GM21367 (cell line): ENCODE measurements around the gene ITGA11.

Experiments used
- ATAC-seq: cut with Tn5 transposase; IDR thresholded peaks from one replicate; pipeline ENCODE4 v1.9.1; 2021; ENCODE audit not compliant: unreplicated experiment

The ITGA11 gene

DNA sequence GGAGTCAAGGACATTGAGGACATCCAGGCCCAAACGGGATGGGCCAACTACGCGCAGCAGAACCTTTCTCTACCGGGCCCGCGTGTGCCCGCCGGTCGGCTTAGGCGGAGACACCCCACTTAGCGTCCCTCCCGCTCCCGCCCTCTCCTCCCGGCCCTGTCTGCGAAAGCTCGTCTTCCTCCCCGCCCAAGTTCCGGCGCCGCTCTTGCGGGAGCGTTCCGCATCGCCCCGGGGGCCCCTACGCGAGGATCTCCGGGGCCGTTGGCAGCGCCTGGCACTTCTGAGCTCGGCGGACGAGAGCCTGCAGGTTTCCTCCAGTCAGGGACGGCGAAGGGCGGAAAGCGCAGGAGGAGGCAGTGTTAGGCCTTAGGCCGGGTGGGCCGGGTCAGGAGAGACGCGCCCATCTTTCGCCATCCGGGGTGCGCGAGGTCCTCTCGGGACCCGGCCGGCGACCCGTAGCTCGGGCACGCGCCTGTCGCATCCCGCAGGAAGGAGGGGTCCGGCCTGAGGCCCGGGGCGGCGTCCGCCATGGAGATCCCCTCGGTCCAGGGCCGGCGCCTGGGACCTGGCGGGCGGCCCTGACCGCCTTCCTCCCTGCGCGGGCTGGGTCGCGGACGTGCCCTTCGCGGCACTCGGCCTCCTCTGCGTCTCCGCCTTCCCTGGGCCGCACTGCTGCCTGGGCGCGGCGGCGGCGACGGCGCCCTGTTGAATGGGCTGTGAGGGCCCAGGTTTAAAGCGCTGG, 154.2 kb downstream of the ITGA11 start, which contains the start of gene FEM1B:
Gene FEM1B, plus strand, starts transcription at position 143 of the 742 bp plus-strand sequence. CDS start 673 bp downstream, outside the sequence.
- ATAC-seq, result peak; percentile 69

DNA sequence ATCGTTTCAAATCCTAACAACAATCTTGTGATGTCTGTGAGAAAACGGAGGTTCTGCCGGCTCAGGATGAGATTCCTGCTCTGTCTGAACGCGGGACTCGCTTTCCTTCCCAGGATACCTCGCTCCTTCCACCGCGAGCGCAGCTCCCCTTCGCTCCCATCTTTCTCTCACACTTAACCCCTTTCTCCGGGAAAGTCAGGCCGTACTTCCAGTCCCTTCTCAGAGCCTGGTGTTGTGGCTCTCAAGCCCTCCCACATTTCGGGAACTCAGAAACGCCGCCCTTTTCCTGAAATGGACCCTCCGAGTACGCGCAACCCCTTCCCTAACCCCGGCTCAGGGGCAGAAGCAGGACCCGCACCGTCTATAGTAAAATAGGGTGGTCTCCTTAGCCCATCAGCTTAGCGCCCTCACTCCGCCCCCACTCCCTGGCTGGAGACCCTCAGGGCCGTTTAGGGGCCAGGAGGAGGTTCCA, 154.8 kb downstream of the ITGA11 start:
- ATAC-seq, result no peak

DNA sequence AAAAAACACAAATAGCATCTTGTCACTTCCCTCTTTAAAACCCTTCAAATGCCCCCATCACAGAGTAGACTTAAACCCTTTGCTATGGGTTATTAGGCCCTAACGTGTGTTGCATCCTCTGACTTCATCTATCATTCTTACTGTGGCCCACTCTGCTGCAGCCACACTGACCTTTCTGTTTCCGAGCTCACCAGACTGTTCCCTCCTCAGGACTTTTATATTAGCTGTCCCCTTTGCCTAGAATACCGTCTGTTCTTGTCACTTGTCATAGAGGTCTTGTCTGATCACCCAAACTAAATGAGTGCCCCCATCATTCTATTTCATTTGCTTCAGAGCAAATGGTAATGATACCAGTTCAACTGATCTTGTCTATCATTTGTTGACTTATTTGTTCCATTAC, 155.3 kb downstream of the ITGA11 start:
- ATAC-seq, result no peak

DNA sequence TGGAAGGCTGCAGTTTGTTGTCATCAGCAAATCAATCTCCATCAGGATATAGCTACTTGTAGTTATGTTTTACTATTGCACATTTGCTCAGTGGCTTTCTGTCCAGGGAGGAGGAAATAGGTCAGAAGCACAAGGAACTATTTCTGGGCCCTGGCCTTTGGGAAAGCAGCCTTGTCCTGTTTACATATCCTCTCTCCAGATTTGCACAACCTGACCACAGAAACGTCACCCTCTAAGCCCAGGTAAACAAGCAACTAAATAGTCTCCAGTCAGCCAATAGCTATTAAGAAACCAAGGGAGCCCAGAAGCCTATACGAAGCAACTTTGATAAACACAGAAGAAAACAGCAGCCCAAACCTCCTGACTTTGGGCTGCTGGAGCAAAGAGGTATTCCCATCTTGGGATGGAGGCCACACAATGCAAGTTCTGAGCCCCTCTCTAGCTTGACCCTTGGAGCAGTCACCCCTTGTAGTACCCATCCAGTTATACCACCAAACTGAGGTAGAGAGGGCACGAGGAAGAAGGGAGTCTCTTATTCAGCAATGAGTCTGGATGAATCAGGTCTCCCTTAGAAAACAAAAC, 156.7 kb downstream of the ITGA11 start:
- no peak for ATAC-seq

DNA sequence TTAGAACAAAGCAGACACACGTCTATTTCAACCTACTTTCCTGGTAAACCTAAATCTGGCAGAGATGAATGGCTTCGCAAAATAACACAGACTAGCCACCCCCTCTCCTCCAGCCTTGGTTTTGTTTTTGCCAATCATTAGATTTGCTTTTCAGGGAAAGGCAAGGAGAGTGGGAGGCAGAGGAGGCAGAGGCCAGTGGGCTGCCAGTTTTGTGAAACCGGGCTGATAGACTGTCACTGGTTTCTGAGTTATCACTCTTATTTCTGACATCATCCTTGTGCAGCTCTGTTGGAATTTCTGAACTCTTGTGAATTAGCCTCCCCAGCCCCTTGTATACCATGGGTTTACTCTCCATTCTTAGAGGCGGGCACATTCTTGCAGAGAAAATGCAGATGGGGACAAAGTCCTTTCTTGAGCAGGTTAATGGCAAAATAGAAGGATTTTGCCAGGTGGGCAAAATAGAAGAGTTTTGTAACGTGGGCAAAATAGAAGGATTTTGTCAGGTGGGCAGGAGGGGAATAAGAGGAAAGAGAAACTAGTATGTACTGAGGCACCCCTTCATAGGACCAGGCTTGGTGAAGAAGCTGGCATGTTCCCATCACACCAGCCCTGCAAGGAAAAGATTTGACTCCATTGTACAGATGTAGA, 157.6 kb downstream of the ITGA11 start:
- no peak for ATAC-seq

DNA sequence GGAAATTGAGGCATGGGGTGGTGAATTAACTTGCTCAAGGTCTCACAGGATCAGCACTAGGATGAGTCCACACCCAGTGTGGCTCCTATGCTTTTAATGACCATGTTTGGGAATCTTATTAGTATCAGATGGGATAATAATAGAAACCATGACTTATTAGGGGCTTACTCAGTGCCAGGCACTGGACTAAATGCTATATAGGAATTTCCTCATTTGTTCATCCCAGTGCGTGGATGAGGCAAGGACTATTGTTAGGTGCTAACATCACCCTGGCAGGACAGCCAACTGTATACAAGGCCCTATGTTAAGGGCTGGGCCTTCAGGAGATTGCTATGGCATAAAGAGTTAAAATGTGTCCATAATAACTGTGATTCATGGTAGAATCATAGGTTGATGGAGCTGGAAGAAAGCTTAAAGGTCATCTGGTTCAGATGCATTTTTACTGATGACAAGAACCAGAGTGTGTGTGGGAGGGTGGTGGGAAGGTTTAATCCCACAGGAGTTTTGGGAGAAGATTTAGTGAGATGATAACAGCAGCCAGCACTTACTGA, 159.2 kb downstream of the ITGA11 start:
- ATAC-seq, result no peak

DNA sequence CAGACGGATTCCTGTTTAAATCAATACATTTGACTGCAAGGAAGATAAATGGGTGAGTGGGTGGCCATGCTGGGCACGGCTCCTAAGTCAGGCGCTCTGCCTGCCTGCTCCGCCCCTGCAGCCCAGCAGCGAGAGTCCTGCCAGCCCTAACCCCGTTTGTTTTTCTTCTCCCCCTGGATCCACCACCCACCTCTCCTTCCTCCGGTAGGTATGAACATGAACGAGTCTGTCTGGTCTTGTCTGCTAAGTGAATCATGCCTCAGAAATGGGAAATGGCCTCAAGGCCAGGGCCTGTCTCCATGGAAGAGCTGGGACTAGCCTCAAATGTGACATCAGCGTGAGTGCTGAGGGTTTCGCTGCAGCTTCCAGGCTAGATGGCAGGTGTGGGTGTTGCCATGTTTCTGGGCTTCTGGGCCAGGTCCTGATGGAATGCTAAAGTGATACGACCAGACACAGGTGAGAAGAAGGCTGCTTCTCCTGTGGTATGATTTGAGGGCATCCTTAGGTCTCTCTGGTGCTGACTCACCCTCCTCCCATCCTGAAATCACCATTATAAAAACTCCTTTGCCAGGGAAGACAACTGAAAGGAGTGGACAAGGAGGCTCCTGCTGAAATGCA, 160.0 kb downstream of the ITGA11 start:
- no peak for ATAC-seq

DNA sequence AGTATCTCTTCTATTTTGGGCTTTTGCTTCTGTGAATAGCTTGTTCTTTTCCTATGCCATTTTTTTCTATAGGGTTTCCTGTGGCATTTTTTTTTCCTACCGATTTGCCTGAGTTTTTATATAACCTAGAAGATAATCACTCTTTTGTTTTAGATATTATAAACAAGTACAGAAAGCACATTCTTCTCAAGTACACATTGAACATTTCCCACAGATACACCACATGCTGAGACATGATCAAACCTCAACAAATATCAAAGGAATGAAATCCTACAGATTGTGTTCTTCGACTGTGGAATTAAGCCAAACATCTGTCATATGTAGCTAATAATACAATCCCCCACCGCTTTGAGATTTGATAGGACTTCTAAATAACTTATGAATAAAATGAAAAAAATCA, 163.6 kb downstream of the ITGA11 start:
- no peak for ATAC-seq

DNA sequence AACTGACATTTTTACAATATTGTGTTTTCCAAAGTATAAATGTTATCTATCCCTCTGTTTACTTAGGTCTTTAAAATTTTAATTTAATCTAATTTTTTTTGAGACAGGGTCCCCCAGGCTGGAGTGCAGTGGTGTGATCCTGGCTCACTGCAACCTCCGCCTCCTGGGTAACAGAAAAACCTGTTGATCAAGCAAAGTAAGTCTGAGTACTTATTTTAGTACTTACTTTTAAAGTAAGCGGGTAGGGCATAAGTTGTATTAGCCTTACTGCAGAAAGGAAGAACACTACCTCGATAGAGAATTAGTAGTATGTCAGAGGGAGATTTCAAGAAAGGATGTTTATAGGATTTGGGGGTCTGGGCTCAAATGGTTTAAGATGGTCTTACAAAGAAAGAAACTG, 166.3 kb downstream of the ITGA11 start:
- ATAC-seq, result no peak

DNA sequence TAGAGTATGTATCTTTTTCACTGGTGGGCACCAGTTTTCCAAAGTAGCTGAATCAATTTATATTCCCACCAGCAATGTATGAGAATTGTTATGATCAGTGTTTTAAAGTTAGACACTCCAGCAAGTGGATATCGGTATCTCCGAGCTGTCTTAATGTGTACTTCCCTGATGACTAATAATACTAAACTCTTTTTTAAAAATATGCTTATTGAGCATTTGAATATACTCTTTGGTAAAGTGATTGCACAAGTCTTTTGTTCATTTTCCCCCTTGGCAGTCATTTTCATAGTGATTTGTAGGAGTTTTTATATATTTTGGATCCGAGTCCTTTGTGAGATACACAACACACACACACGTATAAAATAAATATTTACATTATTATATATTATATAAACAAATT, 166.9 kb downstream of the ITGA11 start:
- no peak for ATAC-seq

DNA sequence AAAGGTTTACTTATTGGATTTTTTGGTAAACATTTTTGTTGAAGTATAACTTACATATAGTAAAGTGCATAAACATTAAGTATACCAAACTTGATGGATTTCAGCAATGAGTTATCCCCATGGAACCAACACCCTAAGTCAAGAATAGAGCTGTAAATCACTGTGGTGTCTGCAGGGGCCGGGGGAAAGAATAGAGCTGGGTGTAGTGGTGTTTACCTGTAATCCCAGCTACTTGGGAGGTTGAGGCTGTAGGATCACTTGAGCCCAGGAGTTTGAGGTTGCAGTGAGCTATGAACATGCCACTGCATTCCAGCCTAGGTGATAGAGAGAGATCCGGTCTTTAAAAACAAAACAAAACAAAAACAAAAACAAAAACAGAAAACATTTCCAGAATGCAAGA, 167.7 kb downstream of the ITGA11 start:
- ATAC-seq, result no peak

DNA sequence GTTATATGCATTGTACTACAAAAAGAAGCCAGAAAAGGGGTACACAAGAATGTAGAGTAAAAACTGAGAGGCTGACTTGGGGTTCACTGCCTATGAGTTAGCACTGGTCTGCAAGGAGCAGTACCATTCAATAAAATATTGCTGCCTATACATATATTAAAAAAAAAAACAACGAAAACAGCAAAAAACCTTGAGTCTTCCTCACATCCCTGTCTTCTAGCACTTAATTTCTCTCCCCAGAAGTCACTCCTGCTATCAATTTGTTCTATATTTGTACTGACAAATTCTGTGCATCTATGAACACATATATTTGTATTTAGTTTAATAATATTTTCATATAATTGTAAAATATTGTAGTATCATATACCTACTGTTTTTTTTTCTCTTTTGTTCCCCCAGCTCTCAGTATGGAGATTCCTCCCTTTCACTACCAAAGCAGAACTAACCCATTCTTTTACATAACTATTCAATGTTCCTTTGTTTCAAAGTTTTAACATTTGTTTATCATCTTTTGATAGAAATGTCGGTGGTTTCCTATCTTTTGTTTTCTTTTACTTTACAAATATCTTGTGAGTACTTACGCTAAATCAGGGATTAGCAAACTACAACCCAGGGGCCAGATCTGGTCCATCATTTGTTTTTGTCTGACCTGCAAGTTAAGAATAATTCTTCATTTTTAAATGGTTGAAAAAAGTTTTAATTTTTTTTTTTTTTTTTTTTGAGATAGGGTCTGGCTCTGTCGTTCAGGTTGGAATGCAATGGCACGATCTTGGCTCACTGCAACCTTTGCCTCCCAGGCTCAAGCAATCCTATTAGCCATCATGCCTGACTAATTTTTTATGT, 169.2 kb downstream of the ITGA11 start:
- ATAC-seq, result no peak

DNA sequence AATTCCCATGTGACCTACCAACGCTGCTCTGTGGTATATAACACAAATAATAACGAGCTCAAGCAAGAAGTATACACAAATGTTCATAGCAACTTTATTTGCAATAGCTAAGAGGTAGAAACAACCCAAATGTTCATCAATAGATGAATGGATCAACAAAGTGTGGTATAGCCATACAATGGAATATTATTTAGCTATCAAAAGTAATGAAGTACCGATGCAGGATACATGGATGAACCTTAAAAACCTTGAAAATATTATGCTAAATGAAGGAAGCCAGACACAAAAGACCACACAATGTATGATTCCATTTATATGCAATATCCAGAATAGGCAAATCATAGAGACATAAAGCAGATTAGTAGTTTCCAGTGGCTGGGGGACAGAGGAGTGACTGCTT, 170.0 kb downstream of the ITGA11 start:
- no peak for ATAC-seq

DNA sequence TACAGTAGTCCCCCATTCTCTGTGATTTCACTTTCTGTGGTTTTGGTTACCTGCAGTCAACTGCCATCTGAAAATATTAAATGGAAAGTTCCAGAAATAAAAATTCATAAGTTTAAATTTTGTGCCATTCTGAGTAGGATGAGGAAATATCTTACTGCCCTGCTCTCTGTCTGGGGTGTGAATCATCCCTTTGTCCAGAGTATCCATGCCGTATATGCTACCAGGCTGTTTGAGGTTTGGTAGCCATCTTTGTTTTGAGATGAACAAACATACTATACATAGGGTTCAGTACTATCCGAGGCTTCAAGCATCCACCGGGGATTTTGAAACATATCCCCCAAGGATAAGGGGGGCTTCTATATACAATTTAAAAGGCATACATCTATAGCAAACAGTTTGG, 170.7 kb downstream of the ITGA11 start:
- ATAC-seq, result no peak

DNA sequence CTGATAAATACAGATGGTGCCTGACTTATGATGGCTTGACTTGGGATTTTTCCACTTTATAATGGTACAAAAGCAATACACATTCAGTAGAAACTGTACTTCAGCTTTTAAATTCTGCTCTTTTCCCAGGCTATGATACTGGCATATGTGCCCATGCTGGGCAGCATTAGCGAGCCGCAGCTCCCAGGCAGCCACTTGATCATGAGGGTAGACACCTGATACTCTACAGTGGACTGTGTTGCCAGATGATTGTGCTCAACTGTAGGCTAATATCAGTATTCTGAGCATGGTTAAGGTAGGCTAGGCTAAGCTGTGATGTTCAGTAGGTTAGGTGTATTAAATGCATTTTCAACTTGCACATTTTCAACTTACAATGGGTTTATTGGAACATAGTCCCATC, 172.1 kb downstream of the ITGA11 start:
- no peak for ATAC-seq

DNA sequence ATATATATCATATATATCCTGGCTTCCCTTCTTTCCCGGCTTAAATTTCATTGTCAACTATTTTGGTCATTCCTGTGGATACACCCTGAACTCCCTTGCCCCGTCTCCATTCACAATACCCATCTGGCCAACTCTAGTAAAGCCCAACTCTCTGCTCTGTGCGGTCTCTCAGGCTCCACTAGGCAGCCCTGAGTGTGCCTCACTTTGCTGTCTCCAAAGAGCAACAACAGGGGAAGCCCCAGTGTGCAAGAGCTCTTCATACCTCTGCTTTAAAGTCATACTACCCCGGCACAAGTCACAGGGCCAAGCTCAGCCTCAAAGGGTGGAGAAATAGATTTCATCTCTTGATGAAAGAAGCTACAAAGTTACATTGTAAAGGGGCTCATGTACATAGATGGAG, 173.3 kb downstream of the ITGA11 start:
- no peak for ATAC-seq

DNA sequence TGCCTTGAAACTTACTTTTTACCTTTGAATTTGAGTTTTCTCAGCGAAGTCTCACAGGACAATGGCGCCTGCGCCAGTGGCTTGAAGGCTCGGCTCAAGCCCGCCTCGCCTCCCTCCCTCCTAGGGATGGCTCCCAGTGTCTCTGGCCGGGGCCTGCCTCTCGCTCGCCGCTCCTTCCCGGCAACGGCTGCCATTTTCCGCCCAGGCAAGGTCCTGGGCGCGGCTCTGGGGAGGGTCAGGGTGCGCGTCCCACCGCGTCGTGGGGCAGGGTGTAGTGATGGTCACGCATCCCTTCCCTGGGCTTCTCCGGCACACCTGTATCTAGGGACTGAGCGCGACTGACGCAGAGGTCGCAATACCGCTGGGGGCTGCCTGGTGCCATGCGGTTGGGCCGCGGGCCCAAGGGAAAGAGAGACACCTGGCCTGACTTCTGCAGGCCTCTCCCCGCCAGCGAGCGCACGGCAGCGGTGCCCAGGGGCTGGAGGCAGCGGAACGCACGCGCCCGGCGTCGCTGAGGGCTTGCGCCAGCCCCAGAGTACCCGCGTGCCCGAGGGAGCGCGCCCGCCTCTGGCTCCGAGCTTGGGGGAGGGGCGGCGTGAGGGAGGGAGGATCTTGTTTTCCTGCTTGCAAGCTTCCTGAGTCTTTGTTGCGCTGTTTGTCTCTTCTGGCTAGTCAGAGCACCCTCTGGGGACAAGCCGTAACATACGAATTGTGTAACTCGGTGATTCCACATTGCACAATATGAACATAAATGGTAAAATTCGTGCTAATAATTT, 175.1 kb downstream of the ITGA11 start:
- no peak for ATAC-seq

DNA sequence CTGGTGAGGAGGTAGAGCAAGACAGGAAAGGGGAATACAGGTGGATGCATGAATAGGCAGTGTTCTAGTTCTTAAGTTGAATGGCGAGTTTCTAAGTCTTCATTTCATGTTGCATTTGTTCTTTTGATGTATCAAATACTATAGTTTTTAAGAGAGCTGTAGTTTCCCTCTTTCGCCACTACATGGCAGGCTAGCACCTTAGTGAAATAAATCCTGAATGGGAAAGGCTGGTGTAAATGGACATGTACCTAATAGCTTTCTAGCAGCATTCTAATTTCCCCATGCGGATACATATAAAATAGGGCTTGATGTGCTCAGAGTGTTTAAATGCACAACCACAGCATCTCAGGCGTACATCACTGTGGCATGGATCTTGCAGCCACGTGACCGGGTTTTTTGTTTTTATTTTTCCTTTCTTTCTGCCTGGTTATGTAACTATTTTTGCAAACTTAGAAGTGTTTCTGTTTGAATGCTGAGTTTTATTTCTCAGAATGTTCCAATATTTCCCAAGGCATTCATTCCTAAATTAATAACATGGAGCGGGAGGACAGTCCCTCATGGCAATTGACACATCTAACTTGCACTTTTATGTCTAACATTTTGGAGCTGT, 178.9 kb downstream of the ITGA11 start:
- no peak for ATAC-seq

DNA sequence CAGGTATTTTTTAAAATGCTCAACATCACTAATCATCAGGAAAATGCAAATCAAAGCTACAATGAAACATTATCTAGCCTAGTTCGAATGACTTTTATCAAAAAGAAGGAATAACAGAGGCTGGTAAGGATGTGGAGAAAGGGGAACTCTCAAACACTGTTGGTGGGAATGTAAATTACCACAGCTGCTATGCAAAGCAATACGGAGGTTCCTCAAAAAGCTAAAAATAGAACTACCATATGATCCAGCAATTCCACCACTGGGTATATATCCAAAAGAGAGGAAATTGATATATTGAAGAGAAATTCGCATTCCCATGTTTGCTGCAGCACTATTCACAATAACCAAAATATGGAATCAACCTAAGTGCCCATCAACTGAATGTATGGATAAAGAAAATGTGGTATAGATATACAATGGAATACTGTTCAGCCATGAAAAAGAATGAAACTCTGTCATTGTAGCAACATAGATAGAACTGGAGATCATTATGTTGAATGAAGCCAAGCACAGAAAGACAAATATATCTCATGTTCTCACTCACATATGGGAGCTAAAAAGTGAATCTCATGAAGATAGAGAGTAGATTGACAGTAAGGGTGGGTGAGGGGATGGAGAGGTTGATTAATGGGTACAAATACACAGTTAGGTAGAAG, 182.8 kb downstream of the ITGA11 start:
- ATAC-seq, result no peak
